GM18951 (cell line): ENCODE data around the gene OR5K2.

Source experiments
- POLR2A ChIP-seq: IDR thresholded peaks from 4 replicates; pipeline ENCODE4 v1.6.1; 2011; ENCODE audit warnings: mild to moderate bottlenecking; ENCODE audit not compliant: insufficient read length, insufficient read depth; ENCODE audit errors: extremely low read depth
- in situ Hi-C: fragments of 300-500 bp; cut with MboI; formaldehyde crosslinking; loops from one replicate; pipeline ENCODE4 v1.12.0; 2022; ENCODE audit warnings: low sequenced_read_pairs, mixed read lengths, inconsistent platforms; ENCODE audit not compliant: unreplicated experiment

Gene OR5K2

GRCh38 chr3:98497381-98497780, at the start of gene OR5K2:
TSS of gene OR5K2 (plus strand) at chr3:98497681. CDS start at chr3:98497681, 0 bp downstream.
- in situ Hi-C loops = no loop called here
- TF ChIP-seq POLR2A = no peak

- TF ChIP-seq POLR2A = no peak
- in situ Hi-C loops = no loop called here
These were observed 47.8 kb upstream of the OR5K2 start for GRCh38 chr3:98449606-98450193.

DNA sequence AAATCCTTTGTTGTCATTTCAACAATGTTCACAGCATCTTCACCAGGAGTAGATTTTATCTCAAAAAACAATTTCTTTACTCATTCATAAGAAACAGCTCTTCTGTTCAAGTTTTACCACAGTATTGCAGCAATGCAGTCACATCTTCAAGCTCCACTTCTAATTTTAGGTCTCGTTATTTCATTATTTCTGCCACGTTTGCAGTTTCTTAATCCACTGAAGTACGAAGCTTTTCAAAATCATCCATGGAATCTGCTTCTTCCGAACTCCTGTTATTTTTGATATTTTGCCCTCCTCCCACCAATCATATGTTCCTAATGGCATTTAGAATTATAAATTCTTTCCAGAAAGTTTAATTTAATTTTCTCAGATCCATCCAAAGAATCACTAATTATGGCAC, 47.1 kb upstream of the OR5K2 start:
- TF ChIP-seq POLR2A = no peak
- in situ Hi-C loops = no loop called here

- no peak for TF ChIP-seq POLR2A
- in situ Hi-C loops = no loop called here
These were observed 43.7 kb upstream of the OR5K2 start for GRCh38 chr3:98453827-98454226.

DNA sequence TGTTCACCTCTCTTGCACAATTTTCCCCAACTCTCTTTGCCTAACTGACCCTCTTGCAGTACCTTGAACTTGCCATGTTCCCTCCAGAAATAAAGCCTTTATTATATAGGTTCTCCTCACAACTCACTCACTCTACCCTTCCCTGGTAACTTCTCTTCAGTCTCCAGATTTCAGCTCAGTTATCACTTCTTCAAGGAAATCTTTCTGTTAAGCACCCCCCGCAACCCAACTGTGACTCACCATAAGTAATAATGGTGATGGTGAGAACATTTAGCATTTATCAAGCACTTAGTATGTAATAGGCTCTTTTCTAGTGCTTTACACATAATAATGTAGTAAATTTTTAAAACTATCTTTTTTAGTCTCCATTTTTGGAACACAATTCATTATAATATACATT, 42.6 kb upstream of the OR5K2 start:
- no peak for TF ChIP-seq POLR2A
- in situ Hi-C loops = no loop called here

- TF ChIP-seq POLR2A = no peak
- in situ Hi-C loops = no loop called here
These were observed 39.9 kb upstream of the OR5K2 start for GRCh38 chr3:98457543-98457942.

DNA sequence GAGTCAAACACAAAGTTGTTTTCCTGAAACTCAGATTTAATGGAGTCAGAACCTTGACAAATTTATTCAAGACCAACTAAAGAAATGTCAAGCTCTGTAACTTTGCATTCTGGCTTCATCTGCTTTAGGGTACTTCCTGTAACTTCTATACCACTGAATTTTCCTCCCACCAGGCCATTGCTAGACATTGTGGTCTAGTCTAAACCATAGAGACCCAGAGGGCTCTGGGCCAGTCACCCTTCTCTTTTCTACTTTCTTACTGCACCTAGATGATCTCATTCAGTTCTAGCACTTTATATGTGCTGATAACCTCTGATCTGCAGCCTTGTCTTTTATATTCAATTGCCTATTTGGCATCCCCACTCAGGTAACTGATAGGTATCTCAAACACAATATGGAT, 37.3 kb upstream of the OR5K2 start:
- no peak for TF ChIP-seq POLR2A
- in situ Hi-C loops = no loop called here

DNA sequence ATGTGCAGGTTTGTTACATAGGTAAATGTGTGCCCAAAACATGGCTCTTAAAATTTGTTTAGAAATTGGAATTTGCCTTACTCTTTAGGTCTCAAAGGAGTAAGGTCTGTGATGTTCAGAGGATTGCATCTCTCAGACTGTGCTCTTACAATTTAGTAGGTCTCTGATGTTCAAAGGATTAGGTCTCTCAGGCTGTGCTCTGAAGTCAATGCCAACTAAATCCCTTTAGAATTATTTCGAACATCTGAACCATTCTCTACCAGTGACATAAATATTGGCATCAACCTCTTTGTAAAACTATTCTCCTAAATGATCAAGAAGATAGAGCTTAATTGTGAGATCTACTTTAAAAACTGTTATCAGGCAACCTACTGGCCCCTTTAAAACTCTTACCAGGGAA, 34.6 kb upstream of the OR5K2 start, which contains the start of gene OR5K1:
Gene OR5K1, plus strand, starts transcription at position 301 of the 400 bp plus-strand sequence. CDS start 6,376 bp downstream, outside the sequence.
- in situ Hi-C loops = no loop called here
- no peak for TF ChIP-seq POLR2A

DNA sequence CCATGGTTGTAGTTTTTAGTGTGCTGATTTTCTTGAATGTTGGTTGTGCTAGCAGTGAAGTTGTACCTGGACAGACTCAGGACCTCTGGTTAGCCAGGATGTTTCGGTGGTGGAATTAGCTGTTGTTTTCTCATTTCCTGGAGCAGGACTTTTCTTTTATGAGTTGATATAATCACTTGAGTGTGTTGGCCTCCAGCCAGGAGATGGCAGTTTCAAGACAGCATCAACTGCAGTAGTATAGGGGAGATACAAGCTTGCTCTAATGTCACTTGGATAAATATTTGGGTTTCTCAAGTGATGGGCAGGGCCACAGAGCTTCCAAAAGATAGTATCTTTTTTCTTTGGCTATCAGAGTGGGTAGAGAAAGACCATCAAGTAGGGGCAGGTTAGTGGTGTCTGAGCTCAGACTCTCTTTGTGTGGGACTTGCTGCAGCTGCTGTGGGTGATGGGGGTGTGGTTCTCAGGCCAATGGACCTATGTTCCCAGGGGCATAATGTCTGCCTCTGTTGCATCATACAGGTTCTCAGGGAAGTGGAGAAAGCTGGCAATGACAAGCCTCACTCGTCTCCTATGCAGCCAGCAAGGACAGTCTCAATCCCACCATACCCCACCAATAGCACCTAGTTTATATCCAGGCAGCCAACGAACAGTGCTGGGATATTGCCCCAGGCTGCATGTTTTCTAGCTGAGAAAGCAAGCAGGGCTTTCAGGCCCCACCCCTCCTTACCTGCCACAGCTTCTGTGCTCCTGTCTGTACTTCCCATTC, 14.6 kb upstream of the OR5K2 start:
- in situ Hi-C loops = no loop called here

DNA sequence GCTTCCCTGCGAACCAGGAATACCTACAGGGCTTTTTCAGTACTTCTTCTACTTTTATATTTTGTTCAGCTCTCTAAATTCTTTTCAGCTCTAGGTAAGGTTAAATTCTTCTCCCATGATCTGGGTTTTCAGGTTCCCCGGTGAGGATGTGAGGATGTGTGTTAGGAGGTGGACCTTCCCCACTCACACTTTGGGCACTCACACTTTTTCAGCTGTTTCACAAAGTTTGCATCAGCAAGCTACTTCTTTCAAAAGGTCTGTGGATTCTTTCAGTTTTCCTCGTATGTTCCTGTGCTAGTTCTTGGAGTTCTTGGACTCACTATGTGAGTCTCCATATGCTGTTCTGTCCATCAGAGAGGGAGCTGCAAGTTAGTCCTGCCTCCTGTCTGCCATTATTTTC, 13.9 kb upstream of the OR5K2 start:
- in situ Hi-C loops = no loop called here
- TF ChIP-seq POLR2A = no peak

More for the DNA sequence above, 14.6 kb upstream of the OR5K2 start:
- no peak for TF ChIP-seq POLR2A

DNA sequence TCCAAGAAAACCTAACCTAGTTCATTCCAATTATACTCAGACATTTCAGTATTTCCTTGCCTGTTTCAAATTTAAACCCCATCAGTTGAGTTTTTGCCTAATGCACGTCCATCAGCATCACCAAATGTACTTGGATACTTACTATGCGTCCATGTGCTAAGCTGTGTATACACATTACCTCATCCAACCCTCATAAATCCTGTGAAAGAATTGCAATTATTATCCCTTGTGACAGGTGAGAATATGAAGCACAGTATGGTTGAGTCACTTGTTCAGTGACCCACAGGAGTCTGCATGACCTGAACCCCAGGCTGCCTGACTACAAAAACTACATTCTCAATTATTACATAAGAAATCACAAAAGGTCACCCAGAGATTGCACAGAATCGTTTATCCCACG, 2.5 kb downstream of the OR5K2 start:
- in situ Hi-C loops = no loop called here

DNA sequence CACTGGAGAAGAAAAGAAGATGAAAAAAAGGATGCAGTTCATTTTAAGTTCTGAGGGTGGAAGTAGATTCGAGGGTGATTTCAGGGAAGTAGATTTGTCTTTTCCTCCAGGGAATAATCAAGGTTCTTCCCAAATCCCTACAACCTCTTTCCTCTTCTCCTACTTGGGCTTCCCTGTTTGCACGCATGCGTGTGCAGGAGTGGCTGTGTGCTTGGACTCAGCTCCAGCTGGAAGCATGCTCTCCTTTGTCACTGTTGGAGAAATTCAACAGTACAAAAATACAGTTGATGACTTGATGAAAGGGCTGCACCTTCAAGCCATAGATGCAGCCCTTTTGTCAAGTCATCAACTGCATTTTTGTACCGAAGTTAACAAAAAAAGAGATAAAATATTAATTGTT, 3.8 kb downstream of the OR5K2 start:
- no peak for TF ChIP-seq POLR2A
- in situ Hi-C loops = no loop called here

More for the DNA sequence above, 2.5 kb downstream of the OR5K2 start:
- no peak for TF ChIP-seq POLR2A

DNA sequence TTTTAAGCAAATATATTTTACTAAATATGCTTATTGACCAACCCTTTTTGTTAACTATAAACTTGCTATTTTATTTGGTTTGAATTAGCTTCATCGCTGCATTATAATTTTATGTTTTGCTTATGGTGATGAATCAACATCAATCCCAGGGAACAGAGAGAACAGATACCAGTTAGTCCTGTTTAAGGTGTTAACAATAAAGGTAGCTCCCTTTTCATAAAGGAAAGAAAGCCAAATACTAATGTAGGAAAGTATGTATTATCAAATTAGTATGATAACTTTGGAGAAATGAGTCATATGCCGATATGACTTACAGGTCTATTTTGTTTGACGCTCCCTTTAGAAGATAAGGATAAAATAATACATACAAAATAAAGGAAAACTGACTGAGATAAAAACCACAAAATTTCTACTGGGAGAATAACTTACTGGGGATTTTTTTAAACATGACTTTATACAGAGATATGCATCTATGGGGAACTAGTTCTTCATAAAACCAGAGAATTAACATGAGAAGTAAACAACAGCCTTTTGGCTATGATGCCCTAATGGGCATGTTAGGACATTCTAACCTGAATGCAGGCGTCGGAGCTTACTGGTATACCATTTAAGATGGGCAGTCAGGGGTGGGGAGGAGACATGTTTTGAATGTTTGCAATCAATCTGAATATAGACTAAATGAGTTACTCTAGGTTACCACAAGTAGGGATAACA, 4.5 kb downstream of the OR5K2 start:
- TF ChIP-seq POLR2A = no peak
- in situ Hi-C loops = no loop called here
